Neuronal stem cell (in vitro differentiated cells): ENCODE measurements around the gene THSD4.

Experiments
- DNase-seq: peaks from one replicate; pipeline ENCODE4 v3.0.0-alpha.2; 2013; ENCODE audit warnings: low spot score
- H2AFZ ChIP-seq: one replicate; pipeline ENCODE4 v1.6.1; 2013; ENCODE audit warnings: mild to moderate bottlenecking, low read length, inconsistent platforms
- H2AK5ac ChIP-seq: 2 replicates; pipeline ENCODE4 v1.6.1; 2013; ENCODE audit warnings: low read depth, mild to moderate bottlenecking, inconsistent platforms, low read length, moderate library complexity, mixed read lengths
- H2BK120ac ChIP-seq: 2 replicates; pipeline ENCODE4 v1.6.1; 2013; ENCODE audit warnings: low read depth, mild to moderate bottlenecking, inconsistent platforms, low read length, moderate library complexity, mixed read lengths
- H2BK12ac ChIP-seq: one replicate; pipeline ENCODE4 v1.6.1; 2013; ENCODE audit warnings: low read length, inconsistent platforms
- H2BK15ac ChIP-seq: 2 replicates; pipeline ENCODE4 v1.6.1; 2013; ENCODE audit warnings: mild to moderate bottlenecking, low read length, inconsistent platforms, mixed read lengths
- H2BK5ac ChIP-seq: one replicate; pipeline ENCODE4 v1.6.1; 2013; ENCODE audit warnings: inconsistent platforms, mild to moderate bottlenecking, low read length, moderate library complexity
- H3K14ac ChIP-seq: one replicate; pipeline ENCODE4 v1.6.1; 2013; ENCODE audit warnings: low read length, inconsistent platforms
- H3K18ac ChIP-seq: 2 replicates; pipeline ENCODE4 v1.6.1; 2013; ENCODE audit warnings: low read length, inconsistent platforms
- H3K23ac ChIP-seq: 2 replicates; pipeline ENCODE4 v1.6.1; 2013; ENCODE audit warnings: low read depth, mild to moderate bottlenecking, mixed read lengths, low read length, inconsistent platforms; ENCODE audit not compliant: poor library complexity
- H3K27ac ChIP-seq: replicated peaks from 3 replicates; pipeline ENCODE4 v1.5.1; 2013; ENCODE audit warnings: low read length, inconsistent platforms
- H3K27me3 ChIP-seq, 3 experiments: 2 replicates each; pipeline ENCODE4 v1.6.1; 2013; ENCODE audit warnings: low read length in 3 of 3, mild to moderate bottlenecking in 2 of 3, inconsistent platforms in 1 of 3, low read depth in 1 of 3, mixed read lengths in 1 of 3, moderate library complexity in 1 of 3; ENCODE audit not compliant: control insufficient read depth in 3 of 3, insufficient read depth in 3 of 3
- H3K36me3 ChIP-seq, 2 donors: replicated peaks in 1 of 2; 2 replicates each; pipeline ENCODE4 v1.6.1; 2013; ENCODE audit warnings: low read length in 2 of 2; ENCODE audit not compliant: control insufficient read depth in 2 of 2, insufficient read depth in 2 of 2
- H3K4ac ChIP-seq: 2 replicates; pipeline ENCODE4 v1.6.1; 2013; ENCODE audit warnings: inconsistent platforms, mild to moderate bottlenecking, low read length, moderate library complexity
- H3K4me1 ChIP-seq, 2 donors: 1 replicate in 1 of 2; 2 replicates in 1 of 2; pipeline ENCODE4 v1.6.1; 2013; ENCODE audit warnings: low read length in 2 of 2, low read depth in 1 of 2; ENCODE audit not compliant: control insufficient read depth in 2 of 2, insufficient read depth in 1 of 2
- H3K4me2 ChIP-seq: one replicate; pipeline ENCODE4 v1.6.1; 2013; ENCODE audit warnings: mild to moderate bottlenecking, low read length, inconsistent platforms; ENCODE audit not compliant: insufficient read depth, poor library complexity, severe bottlenecking
- H3K4me3 ChIP-seq, 2 donors: 2 replicates each; pipeline ENCODE4 v1.5.1; 2013; ENCODE audit warnings: low read length in 2 of 2, mild to moderate bottlenecking in 2 of 2, inconsistent platforms in 1 of 2, moderate library complexity in 1 of 2
- H3K79me1 ChIP-seq: one replicate; pipeline ENCODE4 v1.6.1; 2013; ENCODE audit warnings: low read depth, mild to moderate bottlenecking, inconsistent platforms, low read length, moderate library complexity
- H3K9ac ChIP-seq: one replicate; pipeline ENCODE4 v1.6.1; 2013; ENCODE audit warnings: mild to moderate bottlenecking, low read depth, low read length, inconsistent platforms; ENCODE audit not compliant: poor library complexity
- H3K9me3 ChIP-seq, 2 donors: replicated peaks in 1 of 2; 2 replicates each; pipeline versions ENCODE3 to v1.6.1; 2013; ENCODE audit warnings: low read length in 2 of 2, mild to moderate bottlenecking in 2 of 2, inconsistent platforms in 1 of 2, low read depth in 1 of 2, mixed read lengths in 1 of 2, moderate library complexity in 1 of 2; ENCODE audit not compliant: control insufficient read depth in 2 of 2, insufficient read depth in 1 of 2
- H4K8ac ChIP-seq: one replicate; pipeline ENCODE4 v1.6.1; 2013; ENCODE audit warnings: low read depth, mild to moderate bottlenecking, inconsistent platforms, low read length, moderate library complexity
- H4K91ac ChIP-seq: one replicate; pipeline ENCODE4 v1.6.1; 2013; ENCODE audit warnings: low read length, low read depth, mild to moderate bottlenecking, inconsistent platforms; ENCODE audit not compliant: poor library complexity
- WGBS, 2 donors: extraction: QIAGEN DNeasy Blood & Tissue Kit; methylation state at CpG; one replicate each; pipeline ENCODE4 v1.1.7; 2013; ENCODE audit warnings: missing lambda C conversion rate in 2 of 2, mixed read lengths in 1 of 2; ENCODE audit not compliant: insufficient read length in 2 of 2, insufficient replicate concordance in 1 of 2; ENCODE audit errors: extremely low coverage in 2 of 2; 5-methylcytosine and 5-hydroxymethylcytosine counted together

Gene THSD4

DNA sequence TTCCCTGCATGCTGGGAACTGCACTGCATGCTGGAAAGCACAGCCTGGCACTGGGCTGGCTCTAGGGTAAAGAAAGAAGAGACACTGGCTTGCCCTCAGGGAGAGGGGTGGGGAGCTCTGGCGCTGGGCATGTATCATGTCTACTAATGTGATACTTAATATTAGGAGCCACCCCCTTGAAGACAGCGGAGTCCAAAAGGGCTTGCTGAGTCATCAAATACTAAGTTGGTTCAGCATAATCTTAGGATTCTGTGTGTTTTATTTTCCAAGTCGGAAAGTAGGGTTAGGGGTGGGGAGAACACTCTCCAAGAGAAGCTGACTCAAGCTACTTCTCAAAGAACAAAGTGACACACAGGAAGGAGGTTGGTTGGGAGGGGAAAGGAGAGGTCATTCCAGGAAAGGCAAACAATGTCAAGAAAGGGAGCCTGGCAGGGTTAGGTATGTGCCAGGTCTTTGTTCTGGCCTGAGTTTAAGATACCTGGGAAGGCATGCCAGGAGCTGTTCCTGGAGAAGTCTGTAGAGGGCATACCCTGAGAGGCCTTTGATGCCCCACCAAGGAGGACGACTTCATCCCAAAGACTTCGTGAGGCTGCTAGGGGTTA lies 457.3 kb downstream of the THSD4 start:
- no CpG with 5 or more reads among the region's 5 CpGs for WGBS, 2 donors
- Histone ChIP-seq H3K23ac (no peak overlapping the region), H3K18ac (no peak overlapping the region), H3K79me1 (no peaks in the 10 kb centered on the region), H3K4ac (no peak overlapping the region), H2BK5ac (no peak overlapping the region), H4K8ac (no peak overlapping the region), H2AFZ (no peak overlapping the region), H3K27ac (no peak overlapping the region), H3K9me3 (no peaks in the 10 kb centered on the region), H3K4me3 (no peak overlapping the region), H4K91ac (no peak overlapping the region), H3K36me3 (no peaks in the 10 kb centered on the region), H3K9ac (no peak overlapping the region), H2AK5ac (no peak overlapping the region), H3K4me1 (peaks cover 0 to 3% of the 10 kb centered on the region in 2 donors), H2BK12ac (no peak overlapping the region), H3K14ac (no peak overlapping the region), H3K27me3 (no peaks in the 10 kb centered on the region), H2BK120ac (no peak overlapping the region), H2BK15ac (no peak overlapping the region), H3K4me2 (no peak overlapping the region)
- no peak for DNase-seq

DNA sequence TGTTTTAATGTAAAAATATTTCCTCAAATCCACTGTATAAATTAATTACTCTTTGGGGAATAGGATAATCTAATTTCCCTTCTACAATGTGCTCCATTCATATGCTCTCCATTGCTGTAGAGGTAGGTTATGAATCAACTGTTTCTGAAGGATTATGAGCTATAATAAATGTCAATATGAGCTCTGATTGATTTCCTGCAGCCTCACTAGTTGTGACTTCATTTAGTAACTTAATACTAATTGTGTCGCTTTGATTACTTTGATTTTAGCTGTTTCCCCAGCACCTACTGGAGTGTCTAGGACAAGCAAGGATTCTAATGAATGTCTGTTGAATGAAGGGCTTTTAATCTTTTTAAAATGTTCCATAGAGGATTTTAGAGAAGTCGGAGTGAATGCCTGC lies 458.3 kb downstream of the THSD4 start:
- no peaks in the 10 kb centered on the region for H3K27me3 ChIP-seq
- H2BK5ac ChIP-seq, result no peak overlapping the region
- no peak overlapping the region for H4K91ac ChIP-seq
- H2BK12ac ChIP-seq, result no peak overlapping the region
- H3K14ac ChIP-seq, result no peak overlapping the region
- WGBS, 2 donors, result no CpG with 5 or more reads among the region's 2 CpGs
- H3K36me3 ChIP-seq, result no peaks in the 10 kb centered on the region
- H2AK5ac ChIP-seq, result no peak overlapping the region
- H3K18ac ChIP-seq, result no peak overlapping the region
- H3K23ac ChIP-seq, result no peak overlapping the region
- H3K4me2 ChIP-seq, result no peak overlapping the region
- H2AFZ ChIP-seq, result no peak overlapping the region
- H2BK15ac ChIP-seq, result no peak overlapping the region
- no peak overlapping the region for H3K27ac ChIP-seq
- H3K4me3 ChIP-seq, result no peak overlapping the region
- DNase-seq, result no peak
- H3K9me3 ChIP-seq, result no peaks in the 10 kb centered on the region
- H3K9ac ChIP-seq, result no peak overlapping the region
- no peaks in the 10 kb centered on the region for H3K79me1 ChIP-seq
- no peak overlapping the region for H4K8ac ChIP-seq
- no peak overlapping the region for H2BK120ac ChIP-seq
- H3K4ac ChIP-seq, result no peak overlapping the region
- H3K4me1 ChIP-seq, result peaks cover 0 to 3% of the 10 kb centered on the region in 2 donors

DNA sequence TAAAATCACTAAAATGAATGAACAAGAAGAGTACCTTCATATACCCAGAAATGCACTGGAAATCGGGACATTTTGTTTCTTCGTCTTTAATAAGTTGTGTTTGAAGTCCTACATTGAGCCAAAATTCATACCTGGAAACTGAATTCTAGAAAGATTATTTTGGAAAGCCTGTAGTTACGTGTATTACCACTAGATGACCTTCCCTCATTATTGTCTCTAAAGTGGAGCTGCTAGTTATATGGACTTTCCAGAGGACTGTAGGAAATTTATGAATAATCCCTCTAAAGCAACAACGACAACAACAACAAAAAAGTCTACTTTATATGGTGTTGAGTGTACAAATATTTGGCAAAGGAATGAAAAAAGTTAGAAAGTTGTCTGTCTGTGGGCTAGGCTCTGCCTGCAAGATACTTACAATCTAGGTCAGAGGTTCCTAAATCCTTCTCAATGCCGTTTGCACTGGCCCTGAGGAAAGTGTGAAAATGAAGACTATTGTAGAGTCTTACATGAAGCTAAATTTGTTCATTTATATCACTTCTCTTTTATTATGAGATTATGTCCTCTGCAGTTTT lies 460.3 kb downstream of the THSD4 start:
- no peaks in the 10 kb centered on the region for H3K27me3 ChIP-seq
- no peak overlapping the region for H3K27ac ChIP-seq
- no peak overlapping the region for H3K18ac ChIP-seq
- H4K8ac ChIP-seq, result no peak overlapping the region
- no peak overlapping the region for H2BK15ac ChIP-seq
- DNase-seq, result no peak
- H3K79me1 ChIP-seq, result no peaks in the 10 kb centered on the region
- no peak overlapping the region for H2BK5ac ChIP-seq
- no peak overlapping the region for H3K4ac ChIP-seq
- no peak overlapping the region for H3K9ac ChIP-seq
- H3K14ac ChIP-seq, result no peak overlapping the region
- H3K4me3 ChIP-seq, result no peak overlapping the region
- no peak overlapping the region for H4K91ac ChIP-seq
- no peak overlapping the region for H2BK120ac ChIP-seq
- H2AFZ ChIP-seq, result no peak overlapping the region
- no peak overlapping the region for H3K4me2 ChIP-seq
- no peak overlapping the region for H3K23ac ChIP-seq
- H2BK12ac ChIP-seq, result no peak overlapping the region
- no CpG with 5 or more reads among the region's 5 CpGs for WGBS, 2 donors
- no peaks in the 10 kb centered on the region for H3K9me3 ChIP-seq
- H2AK5ac ChIP-seq, result no peak overlapping the region
- H3K4me1 ChIP-seq, result peaks cover 0 to 3% of the 10 kb centered on the region in 2 donors
- H3K36me3 ChIP-seq, result no peaks in the 10 kb centered on the region

DNA sequence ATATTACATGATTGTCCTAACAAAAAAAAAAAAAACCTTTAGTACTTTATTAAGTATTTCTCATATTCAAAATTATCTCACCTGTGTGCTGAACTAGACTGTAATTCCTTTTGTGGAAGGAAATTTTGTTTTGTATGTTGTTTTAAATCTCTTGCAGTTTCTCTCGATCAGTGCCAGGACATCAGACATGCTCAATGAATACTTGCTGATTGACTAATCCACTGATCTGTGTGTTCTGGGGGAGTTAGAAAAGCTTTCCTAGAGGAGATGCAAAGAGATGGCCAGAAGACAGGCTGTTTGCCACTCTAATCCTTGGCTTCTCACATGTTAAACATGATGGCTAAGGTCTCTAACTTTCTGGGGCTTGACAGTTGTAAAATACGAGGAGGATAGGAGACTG lies 461.8 kb downstream of the THSD4 start:
- Histone ChIP-seq H3K36me3 (no peaks in the 10 kb centered on the region), H2BK12ac (no peak overlapping the region), H3K27ac (no peak overlapping the region), H3K4me2 (no peak overlapping the region), H3K9ac (no peak overlapping the region), H2BK5ac (no peak overlapping the region), H2BK15ac (no peak overlapping the region), H3K9me3 (no peaks in the 10 kb centered on the region), H3K27me3 (no peaks in the 10 kb centered on the region), H2AK5ac (no peak overlapping the region), H3K79me1 (no peaks in the 10 kb centered on the region), H2BK120ac (no peak overlapping the region), H4K91ac (no peak overlapping the region), H4K8ac (no peak overlapping the region), H3K4ac (no peak overlapping the region), H3K18ac (no peak overlapping the region), H3K4me3 (no peak overlapping the region), H3K23ac (no peak overlapping the region), H3K14ac (no peak overlapping the region), H2AFZ (peak overlapping the region; percentile 34), H3K4me1 (peaks cover 0 to 3% of the 10 kb centered on the region in 2 donors)
- no CpG with 5 or more reads among the region's 2 CpGs for WGBS, 2 donors
- no peak for DNase-seq
